Transverse colon (tissue), 4 donors: ENCODE measurements around the gene CDK17.
"Not testable (repeated sequence)": the region's sequence is repeated elsewhere in the genome, so short reads cannot be mapped to it uniquely, and the experiment has no call there.

Source experiments
- POLR2A ChIP-seq: fragments of 450-650 bp; IDR thresholded peaks from one replicate; pipeline ENCODE4 v1.6.1; 2016; ENCODE audit warnings: antibody characterized with exemption, mild to moderate bottlenecking, moderate library complexity
- POLR2AphosphoS5 ChIP-seq, 3 donors: sonication (generic); formaldehyde crosslinking; IDR thresholded peaks; one replicate each; pipeline ENCODE4 v1.6.1; 2016; ENCODE audit warnings: antibody characterized with exemption in 3 of 3
- TF ChIP-seq, protein P1 (sequence below), 5 experiments: fragments of 200-600 bp in 3 of 5; fragments of 450-650 bp in 2 of 5; sonication (generic) in 3 of 5; IDR thresholded peaks; 1 replicate in 2 of 5; 2 replicates in 3 of 5; pipeline ENCODE4 v1.5.1; 2016 to 2017; ENCODE audit warnings: antibody characterized with exemption in 5 of 5, inconsistent platforms in 3 of 5, mild to moderate bottlenecking in 2 of 5, moderate library complexity in 1 of 5

DNA sequence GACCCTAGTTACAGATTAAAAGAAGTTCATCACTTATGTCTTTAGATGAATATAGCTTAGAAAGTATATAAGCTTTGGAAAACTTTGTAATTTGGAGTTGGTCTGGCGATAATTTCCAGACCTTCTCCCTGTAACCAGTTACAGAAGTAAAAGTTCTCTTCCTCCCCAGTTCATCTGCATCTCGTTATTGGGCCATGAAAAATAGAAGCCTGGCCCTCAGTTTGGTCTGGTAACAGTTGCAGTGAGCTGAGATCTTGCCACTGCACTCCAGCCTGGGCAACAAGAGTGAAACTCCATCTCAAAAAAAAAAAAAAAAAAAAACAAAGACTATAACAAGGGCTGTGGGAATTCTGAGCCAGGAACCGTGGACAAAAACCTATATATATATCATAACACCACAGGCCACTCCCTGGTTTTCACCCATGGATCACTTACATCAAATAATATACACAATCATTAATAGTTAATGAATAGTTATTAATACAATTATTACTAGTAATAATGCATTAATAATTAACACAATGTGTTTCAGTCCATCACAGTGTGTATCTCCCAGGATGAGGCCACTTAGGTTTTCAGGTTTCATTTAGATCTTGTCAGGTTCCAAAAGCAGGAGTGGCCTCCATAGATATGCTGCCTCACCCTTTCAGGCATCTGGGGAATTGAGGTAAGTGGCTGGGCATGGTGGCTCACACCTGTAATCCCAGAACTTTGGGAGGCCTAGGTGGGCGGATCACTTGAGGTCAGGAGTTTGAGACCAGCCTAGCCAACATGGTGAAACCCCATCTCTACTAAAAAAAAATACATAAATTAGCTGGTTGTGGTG, 32.5 kb upstream of the CDK17 start:
- not testable (repeated sequence) for TF ChIP-seq POLR2AphosphoS5 (IDR thresholded peaks at IDR 0.05); POLR2A
- TF ChIP-seq, protein P1, sequence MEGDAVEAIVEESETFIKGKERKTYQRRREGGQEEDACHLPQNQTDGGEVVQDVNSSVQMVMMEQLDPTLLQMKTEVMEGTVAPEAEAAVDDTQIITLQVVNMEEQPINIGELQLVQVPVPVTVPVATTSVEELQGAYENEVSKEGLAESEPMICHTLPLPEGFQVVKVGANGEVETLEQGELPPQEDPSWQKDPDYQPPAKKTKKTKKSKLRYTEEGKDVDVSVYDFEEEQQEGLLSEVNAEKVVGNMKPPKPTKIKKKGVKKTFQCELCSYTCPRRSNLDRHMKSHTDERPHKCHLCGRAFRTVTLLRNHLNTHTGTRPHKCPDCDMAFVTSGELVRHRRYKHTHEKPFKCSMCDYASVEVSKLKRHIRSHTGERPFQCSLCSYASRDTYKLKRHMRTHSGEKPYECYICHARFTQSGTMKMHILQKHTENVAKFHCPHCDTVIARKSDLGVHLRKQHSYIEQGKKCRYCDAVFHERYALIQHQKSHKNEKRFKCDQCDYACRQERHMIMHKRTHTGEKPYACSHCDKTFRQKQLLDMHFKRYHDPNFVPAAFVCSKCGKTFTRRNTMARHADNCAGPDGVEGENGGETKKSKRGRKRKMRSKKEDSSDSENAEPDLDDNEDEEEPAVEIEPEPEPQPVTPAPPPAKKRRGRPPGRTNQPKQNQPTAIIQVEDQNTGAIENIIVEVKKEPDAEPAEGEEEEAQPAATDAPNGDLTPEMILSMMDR (IDR thresholded peaks at IDR 0.05): not testable (repeated sequence)
